Hippocampal formation (tissue), 2 donors: ENCODE results near the gene ALG14.

Experiments
- DNase-seq, 2 donors: peaks; one replicate each; lab custom pipeline; 2025; lab: John Stamatoyannopoulos, UW

The ALG14 gene

DNA sequence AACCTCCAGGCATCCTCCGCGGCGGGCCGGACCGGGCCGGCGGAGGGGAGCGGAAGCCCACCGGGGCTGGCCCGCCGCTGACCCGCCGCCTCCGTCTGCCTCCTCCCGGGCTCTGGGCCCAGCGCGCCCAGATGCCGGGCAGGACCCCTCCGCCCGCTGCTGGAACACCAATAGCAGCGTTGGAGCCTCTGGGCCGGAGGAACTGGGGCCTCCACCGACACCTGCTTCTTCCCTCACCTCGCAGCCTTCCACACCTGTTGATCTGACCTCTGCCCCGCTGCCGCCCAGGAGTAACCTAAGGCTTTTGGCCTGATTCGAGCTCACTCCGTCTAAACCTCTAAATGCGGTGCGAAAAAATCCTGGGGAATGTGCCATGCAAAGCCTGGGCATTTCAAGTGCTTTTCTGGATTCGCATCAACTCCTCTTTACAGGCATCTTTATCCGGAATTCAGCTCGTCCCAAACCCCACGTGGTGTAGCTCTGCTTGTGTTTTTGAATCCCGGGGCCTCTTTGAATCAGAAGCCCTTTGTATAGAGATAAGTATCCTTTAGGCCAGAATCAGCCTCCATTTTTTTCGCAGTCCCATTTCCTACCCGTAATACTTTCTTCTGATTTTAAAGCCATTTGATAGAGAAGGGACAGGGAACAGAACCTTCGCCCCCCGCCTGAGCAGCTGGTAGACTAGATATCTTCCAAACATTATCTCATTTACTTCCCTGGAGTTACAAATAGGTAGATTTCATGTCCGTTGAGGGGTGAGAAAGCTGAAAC lies 145.2 kb downstream of the ALG14 start:
- DNase-seq = peak; percentile 63 to 69

- peak; percentile 90 to 93 for DNase-seq
These were observed 145.8 kb downstream of the ALG14 start, which contains the start of gene CNN3 for GRCh38 chr1:94926915-94927404. Gene CNN3, minus strand, starts transcription at chr1:94927110. Its CDS starts 216 bp downstream, at chr1:94926894.

DNA sequence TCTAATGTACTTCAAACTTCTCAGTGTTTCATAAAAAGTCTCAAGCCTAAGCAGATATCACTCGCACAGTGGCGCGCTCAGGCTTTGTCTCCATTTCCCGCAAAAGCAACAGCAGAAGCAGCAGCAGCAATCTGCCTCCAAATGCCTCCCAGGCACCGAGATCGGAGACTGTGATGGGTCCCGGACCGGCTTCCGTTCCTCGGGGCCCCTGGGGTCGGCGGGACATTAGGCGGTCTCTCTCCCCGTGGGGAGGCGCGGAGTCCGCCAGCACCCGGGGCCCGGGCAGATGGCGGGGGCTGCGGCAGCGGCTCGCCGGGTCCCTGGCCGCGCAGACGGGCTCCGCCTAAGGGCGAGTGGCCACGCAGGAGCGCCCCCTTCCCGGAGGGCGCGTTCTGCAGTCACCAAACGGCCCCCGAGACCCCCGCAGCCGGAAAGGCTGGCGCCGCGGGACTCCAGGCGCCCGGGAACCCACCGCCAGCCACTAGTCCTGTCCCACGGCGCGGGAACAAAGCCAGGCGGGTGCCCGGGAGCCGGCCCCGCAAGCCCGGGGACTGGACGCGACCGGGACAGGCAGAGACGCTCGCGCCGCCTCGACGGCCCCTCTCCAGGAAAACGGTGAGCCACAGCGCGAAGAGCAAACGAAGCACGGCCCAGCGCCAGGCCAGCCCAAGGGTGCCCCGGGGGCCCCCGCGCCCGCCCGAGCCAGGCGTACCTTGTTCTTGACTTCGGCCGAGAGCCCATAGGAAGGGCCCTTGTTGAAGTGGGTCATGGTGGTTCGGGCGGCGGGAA lies 146.4 kb downstream of the ALG14 start:
- DNase-seq = peak in 1 of 2 donors; percentile 74

- peak; percentile 69 to 71 for DNase-seq
These were observed 147.1 kb downstream of the ALG14 start for GRCh38 chr1:94925561-94926125.

- DNase-seq = no peak
These were observed 147.7 kb downstream of the ALG14 start for GRCh38 chr1:94925004-94925403.
